ENCODE data around the gene MYO3B. TPM values are rescaled to one million over a fixed set of nuclear protein-coding genes. Genes with fewer than 3 reads are reported as not detected.

The MYO3B gene
- total and polyA plus RNA-seq, 3 donors from 2014 or later, result 1.4 to 3.5 (median 2.5) TPM

DNA sequence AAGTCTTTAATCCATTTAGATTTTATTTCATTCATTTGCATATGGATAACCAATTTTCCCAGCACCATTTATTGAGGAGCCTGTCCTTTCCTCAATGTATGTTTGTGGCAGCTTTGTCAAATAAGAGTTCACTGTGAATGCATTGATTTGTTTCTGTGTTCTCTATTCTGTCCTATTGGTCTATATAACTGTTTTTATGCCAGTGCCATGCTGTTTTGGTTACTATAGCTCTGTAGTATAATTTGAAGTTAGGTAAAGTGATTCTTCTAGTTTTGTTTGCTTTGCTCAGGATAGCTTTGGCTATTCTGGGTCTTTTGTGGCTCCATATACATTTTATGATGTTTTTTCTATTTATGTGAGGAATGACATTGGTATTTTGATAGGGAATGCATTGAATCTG, 7.4 kb downstream of the MYO3B start:
- intact Hi-C loops (cut with DNase I; ENCODE audit: low total_unique reads), result no loop called here
- DNase-seq, result no peak
- no peaks in the 10 kb centered on the region for H3K9me3 ChIP-seq
- no peaks in the 10 kb centered on the region for H3K36me3 ChIP-seq (ENCODE audit: low read depth, missing control alignments)
- no peaks in the 10 kb centered on the region for H3K4me1 ChIP-seq
- H3K27ac ChIP-seq, result no peak overlapping the region
- H3K4me3 ChIP-seq, result no peak overlapping the region
- TF ChIP-seq, protein P1, sequence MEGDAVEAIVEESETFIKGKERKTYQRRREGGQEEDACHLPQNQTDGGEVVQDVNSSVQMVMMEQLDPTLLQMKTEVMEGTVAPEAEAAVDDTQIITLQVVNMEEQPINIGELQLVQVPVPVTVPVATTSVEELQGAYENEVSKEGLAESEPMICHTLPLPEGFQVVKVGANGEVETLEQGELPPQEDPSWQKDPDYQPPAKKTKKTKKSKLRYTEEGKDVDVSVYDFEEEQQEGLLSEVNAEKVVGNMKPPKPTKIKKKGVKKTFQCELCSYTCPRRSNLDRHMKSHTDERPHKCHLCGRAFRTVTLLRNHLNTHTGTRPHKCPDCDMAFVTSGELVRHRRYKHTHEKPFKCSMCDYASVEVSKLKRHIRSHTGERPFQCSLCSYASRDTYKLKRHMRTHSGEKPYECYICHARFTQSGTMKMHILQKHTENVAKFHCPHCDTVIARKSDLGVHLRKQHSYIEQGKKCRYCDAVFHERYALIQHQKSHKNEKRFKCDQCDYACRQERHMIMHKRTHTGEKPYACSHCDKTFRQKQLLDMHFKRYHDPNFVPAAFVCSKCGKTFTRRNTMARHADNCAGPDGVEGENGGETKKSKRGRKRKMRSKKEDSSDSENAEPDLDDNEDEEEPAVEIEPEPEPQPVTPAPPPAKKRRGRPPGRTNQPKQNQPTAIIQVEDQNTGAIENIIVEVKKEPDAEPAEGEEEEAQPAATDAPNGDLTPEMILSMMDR (IDR thresholded peaks at IDR 0.05), result no peak
- TF ChIP-seq POLR2A (IDR thresholded peaks at IDR 0.05), result no peak
- H3K27me3 ChIP-seq, result no peaks in the 10 kb centered on the region

DNA sequence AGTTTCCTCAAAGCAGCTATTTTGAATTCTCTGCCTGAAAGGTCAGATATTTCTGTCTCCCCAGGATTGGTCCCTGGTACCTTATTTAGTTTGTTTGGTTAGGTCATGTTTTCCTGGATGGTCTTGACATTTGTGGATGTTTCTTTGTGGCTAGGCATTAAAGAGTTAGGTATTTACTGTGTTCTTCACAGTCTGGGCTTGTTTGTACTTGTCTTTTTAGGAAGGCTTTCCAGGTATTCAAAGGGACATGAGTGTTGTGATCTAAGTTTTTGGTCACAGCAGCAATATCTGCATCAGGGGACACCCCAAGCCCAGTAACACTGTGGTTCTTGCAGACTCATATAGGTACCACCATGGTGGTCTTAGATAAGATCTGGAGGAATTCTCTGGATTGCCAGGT, 11.8 kb downstream of the MYO3B start:
- intact Hi-C loops (cut with DNase I; ENCODE audit: low total_unique reads), result no loop called here
- TF ChIP-seq, protein P1 (IDR thresholded peaks at IDR 0.05), result no peak
- TF ChIP-seq POLR2A (IDR thresholded peaks at IDR 0.05), result no peak
- H3K27me3 ChIP-seq, result no peaks in the 10 kb centered on the region
- no peak overlapping the region for H3K4me3 ChIP-seq
- H3K27ac ChIP-seq, result no peak overlapping the region
- no peaks in the 10 kb centered on the region for H3K4me1 ChIP-seq
- no peaks in the 10 kb centered on the region for H3K36me3 ChIP-seq (ENCODE audit: low read depth, missing control alignments)
- H3K9me3 ChIP-seq, result no peaks in the 10 kb centered on the region
- DNase-seq, result no peak

DNA sequence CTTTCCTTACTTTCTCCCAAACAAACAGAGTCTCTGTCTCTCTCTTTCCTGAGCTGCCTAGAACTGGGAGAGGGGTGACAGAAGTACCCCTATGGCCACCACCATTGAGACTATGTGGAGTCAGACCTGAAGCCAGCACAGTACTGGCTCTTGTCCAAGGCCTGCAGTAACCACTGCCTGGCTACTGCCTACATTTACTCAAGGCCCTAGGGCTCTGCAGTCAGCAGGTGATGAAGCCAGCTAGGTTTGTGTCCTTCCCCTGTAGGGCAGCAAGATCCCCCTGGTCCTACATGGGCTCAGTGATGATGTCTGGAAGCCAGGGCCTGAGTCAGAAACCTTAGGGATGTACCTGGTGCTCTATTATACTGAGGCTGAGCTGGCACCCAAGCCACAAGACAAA, 12.2 kb downstream of the MYO3B start:
- H3K27me3 ChIP-seq, result no peaks in the 10 kb centered on the region
- H3K9me3 ChIP-seq, result no peaks in the 10 kb centered on the region
- DNase-seq, result no peak
- intact Hi-C loops (cut with DNase I; ENCODE audit: low total_unique reads), result no loop called here
- H3K4me1 ChIP-seq, result no peaks in the 10 kb centered on the region
- no peak overlapping the region for H3K27ac ChIP-seq
- TF ChIP-seq POLR2A (IDR thresholded peaks at IDR 0.05), result no peak
- TF ChIP-seq, protein P1 (IDR thresholded peaks at IDR 0.05), result no peak
- no peaks in the 10 kb centered on the region for H3K36me3 ChIP-seq (ENCODE audit: low read depth, missing control alignments)
- H3K4me3 ChIP-seq, result no peak overlapping the region

DNA sequence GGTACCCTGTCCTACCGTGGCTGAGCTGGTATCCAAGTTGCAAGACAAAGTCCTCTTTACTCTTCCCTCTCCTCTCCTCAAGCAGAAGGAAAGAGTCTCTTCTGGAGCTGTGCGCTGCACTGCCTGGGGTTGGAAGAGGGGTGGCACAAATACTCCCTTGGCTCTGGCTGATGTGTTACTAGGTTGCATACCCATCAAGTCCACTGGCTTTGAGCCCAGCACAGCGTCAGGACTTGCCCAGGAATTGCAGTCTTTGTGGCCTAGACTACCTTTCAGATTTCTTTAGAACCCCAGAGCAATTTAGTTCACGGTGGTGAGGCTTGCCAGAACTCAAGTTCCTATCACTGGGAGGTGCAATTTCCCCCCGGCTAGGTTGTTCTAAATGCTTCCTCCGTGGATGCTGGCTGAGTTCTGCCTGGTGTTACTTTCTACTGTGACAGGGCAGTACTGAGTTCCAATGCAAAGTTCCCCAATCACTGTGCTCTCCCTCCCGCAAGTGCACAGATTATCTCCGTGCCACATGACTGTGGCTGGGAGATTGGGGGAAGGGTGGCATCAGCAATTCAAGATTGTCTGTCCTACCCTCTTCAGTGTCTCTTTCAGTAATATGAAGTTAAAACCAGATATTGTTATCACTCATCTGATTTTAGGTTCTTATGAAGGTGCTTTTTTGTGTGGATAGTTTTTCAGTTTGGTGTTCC, 13.4 kb downstream of the MYO3B start:
- intact Hi-C loops (cut with DNase I; ENCODE audit: low total_unique reads), result no loop called here
- H3K27ac ChIP-seq, result no peak overlapping the region
- no peak overlapping the region for H3K4me3 ChIP-seq
- no peaks in the 10 kb centered on the region for H3K27me3 ChIP-seq
- H3K4me1 ChIP-seq, result no peaks in the 10 kb centered on the region
- no peak for DNase-seq
- no peak for TF ChIP-seq POLR2A (IDR thresholded peaks at IDR 0.05)
- TF ChIP-seq, protein P1 (IDR thresholded peaks at IDR 0.05), result no peak
- H3K36me3 ChIP-seq (ENCODE audit: low read depth, missing control alignments), result no peaks in the 10 kb centered on the region
- WGBS, 2 donors, result 87 to 93% methylated on average over 8 of the region's 8 CpGs
- no peaks in the 10 kb centered on the region for H3K9me3 ChIP-seq

DNA sequence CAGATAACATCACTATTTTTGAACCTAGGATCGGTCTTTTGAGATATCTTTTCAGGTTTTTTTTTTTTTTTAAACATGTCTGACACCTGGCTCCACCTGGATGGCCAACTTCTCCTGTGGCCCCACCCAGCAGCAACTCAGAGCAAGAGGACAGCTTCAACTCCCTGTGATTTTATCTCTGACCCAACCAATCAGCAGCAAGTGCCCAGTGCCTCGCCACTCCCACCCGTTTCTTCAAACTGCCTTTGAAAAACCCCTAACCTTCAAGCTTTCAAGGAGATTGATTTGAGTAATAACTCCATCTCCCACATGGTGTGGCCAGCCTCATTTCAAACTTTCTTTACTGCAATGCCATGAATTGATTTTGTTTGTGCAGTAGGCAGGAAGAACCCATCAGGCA, 19.0 kb downstream of the MYO3B start:
- TF ChIP-seq, protein P1 (IDR thresholded peaks at IDR 0.05), result no peak
- TF ChIP-seq POLR2A (IDR thresholded peaks at IDR 0.05), result no peak
- WGBS, 2 donors, result 82 to 85% methylated on average over 3 of the region's 3 CpGs

More for the DNA sequence above, 19.0 kb downstream of the MYO3B start:
- Histone ChIP-seq H3K27ac (no peak overlapping the region), H3K27me3 (no peaks in the 10 kb centered on the region), H3K9me3 (no peaks in the 10 kb centered on the region), H3K4me3 (no peak overlapping the region), H3K4me1 (no peaks in the 10 kb centered on the region), H3K36me3 (ENCODE audit: low read depth, missing control alignments) (no peaks in the 10 kb centered on the region)
- DNase-seq, result no peak
- intact Hi-C loops (cut with DNase I; ENCODE audit: low total_unique reads), result no loop called here
